ENCODE data around the gene CLN6. TPM values are rescaled to one million over a fixed set of nuclear protein-coding genes. Genes with fewer than 3 reads are reported as not detected.
A peak's percentile ranks its signal among the peaks of the same experiment; 100 is the strongest.

CLN6 gene
- total RNA-seq, 1 experiment from 2014 or later = 71.9 TPM

DNA sequence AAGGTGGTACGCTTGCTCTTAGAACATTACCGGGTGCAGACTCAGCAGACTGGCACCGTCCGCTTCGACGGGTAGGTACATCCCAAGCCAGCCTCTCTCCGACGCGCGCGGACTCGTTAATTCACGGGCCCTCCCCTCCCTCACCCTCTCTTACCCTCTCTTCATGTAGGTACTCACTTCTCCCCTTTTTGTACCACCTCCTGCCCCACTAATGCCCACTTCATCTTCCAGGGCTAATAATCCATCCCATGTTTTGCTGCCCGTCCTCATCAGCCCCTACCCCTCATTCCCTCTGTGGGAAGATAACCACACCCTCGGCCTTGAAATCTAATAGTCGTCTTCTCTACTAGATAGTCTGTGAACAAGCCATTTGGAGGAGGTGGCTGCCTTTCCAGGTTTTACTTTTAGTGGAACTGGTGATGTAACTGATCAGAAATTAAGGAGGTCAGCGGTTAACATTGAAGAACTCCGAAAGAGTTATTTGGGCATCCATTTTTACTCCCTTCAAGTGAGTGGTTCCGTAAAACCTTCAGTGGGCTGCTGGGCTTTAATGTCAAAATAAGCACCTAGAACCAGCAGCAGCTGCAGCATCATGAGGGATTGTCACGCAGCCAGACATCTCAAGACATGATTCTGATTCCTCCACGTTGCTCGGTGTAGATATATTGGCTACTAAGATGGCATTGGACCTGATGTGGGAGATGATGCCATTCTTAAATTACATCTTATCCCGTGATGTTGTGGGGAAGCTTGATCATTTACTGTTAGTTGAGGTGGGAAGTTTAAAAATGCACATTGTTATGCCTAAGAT lies 49.3 kb upstream of the CLN6 start:
- no peaks in the 10 kb centered on the region for H4K20me1 ChIP-seq (ENCODE audit: control insufficient read depth, insufficient read depth, insufficient read length)
- TF ChIP-seq, protein P1, sequence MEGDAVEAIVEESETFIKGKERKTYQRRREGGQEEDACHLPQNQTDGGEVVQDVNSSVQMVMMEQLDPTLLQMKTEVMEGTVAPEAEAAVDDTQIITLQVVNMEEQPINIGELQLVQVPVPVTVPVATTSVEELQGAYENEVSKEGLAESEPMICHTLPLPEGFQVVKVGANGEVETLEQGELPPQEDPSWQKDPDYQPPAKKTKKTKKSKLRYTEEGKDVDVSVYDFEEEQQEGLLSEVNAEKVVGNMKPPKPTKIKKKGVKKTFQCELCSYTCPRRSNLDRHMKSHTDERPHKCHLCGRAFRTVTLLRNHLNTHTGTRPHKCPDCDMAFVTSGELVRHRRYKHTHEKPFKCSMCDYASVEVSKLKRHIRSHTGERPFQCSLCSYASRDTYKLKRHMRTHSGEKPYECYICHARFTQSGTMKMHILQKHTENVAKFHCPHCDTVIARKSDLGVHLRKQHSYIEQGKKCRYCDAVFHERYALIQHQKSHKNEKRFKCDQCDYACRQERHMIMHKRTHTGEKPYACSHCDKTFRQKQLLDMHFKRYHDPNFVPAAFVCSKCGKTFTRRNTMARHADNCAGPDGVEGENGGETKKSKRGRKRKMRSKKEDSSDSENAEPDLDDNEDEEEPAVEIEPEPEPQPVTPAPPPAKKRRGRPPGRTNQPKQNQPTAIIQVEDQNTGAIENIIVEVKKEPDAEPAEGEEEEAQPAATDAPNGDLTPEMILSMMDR (conservative IDR thresholded peaks at IDR 0.05) = no peak
- no peaks in the 10 kb centered on the region for H3K9me3 ChIP-seq (ENCODE audit: control insufficient read depth, low read depth, low read length)
- no peak overlapping the region for H4K5ac ChIP-seq (ENCODE audit: insufficient read length, low read depth, low read length)
- no peaks in the 10 kb centered on the region for H3K79me1 ChIP-seq (ENCODE audit: insufficient read depth, low read depth, low read length, poor library complexity, severe bottlenecking)
- H3K27me3 ChIP-seq (ENCODE audit: insufficient read depth, low read length) = no peaks in the 10 kb centered on the region
- no peak overlapping the region for H3K18ac ChIP-seq (ENCODE audit: insufficient read length, low read depth, low read length)
- H3K14ac ChIP-seq (ENCODE audit: insufficient read depth, low read length) = no peak overlapping the region
- H3K23ac ChIP-seq (ENCODE audit: insufficient read length, low read depth, low read length) = no peak overlapping the region
- H3T11ph ChIP-seq (ENCODE audit: low read length) = no peak overlapping the region
- H2BK15ac ChIP-seq (ENCODE audit: low read depth, low read length) = no peak overlapping the region
- H2AK5ac ChIP-seq (ENCODE audit: insufficient read length, low read length) = no peak overlapping the region
- Mint-ChIP-seq H3K27ac (peak overlapping the region; percentile 53 to 98 (median 95)), H3K36me3 (ENCODE audit: insufficient read depth in 1 of 3, low read depth in 3 of 3) (peaks cover 5 to 21% (median 6%) of the 10 kb centered on the region in 3 experiments), H3K4me1 (peaks cover 49 to 56% of the 10 kb centered on the region in 2 experiments), H3K27me3 (ENCODE audit: low read depth) (no peaks in the 10 kb centered on the region), H3K9me3 (peaks cover 0 to 1% of the 10 kb centered on the region in 2 experiments; a peak in 1 of 5 replicates), H3K4me3 (peak overlapping the region; percentile 97 to 98)
- WGBS (ENCODE audit: extremely low coverage, insufficient read length, low lambda C conversion rate) = no CpG with 5 or more reads among the region's 23 CpGs
- H3K4me1 ChIP-seq (ENCODE audit: insufficient read depth, low read length) = peaks cover 4% of the 10 kb centered on the region
- H2AFZ ChIP-seq (ENCODE audit: low read length) = no peak overlapping the region
- no peak overlapping the region for H4K8ac ChIP-seq (replicated peaks; ENCODE audit: insufficient read length, low read depth, low read length)
- H2BK12ac ChIP-seq (ENCODE audit: insufficient read length, low read depth, low read length) = no peak overlapping the region
- no peak for DNase-seq
- H4K91ac ChIP-seq (ENCODE audit: insufficient read length, low read depth, low read length) = no peak overlapping the region
- peak overlapping the region; percentile 61 for H3K4me2 ChIP-seq (ENCODE audit: insufficient read depth, insufficient read length, low read length)
- no peak overlapping the region for H2BK120ac ChIP-seq (ENCODE audit: low read depth, low read length, poor library complexity, severe bottlenecking)
- peaks cover 35% of the 10 kb centered on the region for H3K79me2 ChIP-seq (ENCODE audit: insufficient read depth, low read length)
- H2BK20ac ChIP-seq (ENCODE audit: low read depth, low read length, poor library complexity, severe bottlenecking) = no peak overlapping the region
- peaks cover 13% of the 10 kb centered on the region for H3K23me2 ChIP-seq (ENCODE audit: insufficient read length, low read depth, low read length, poor library complexity, severe bottlenecking)
- no peak overlapping the region for H3K4ac ChIP-seq (ENCODE audit: low read depth, low read length)
- no peak overlapping the region for H3K56ac ChIP-seq (ENCODE audit: insufficient read length, low read depth, low read length)
- no peak overlapping the region for H2BK5ac ChIP-seq (ENCODE audit: insufficient read length, low read length)
- H3K27ac ChIP-seq (ENCODE audit: insufficient read length, low read depth, low read length) = no peak overlapping the region
- H3K9ac ChIP-seq (ENCODE audit: extremely low read depth, insufficient read length, low read length) = peak overlapping the region; percentile 49

Measured in H9 (cell line).